ENCODE data around the gene TYRO3.

GRCh38 chr15:41562244-41562643 lies 3.2 kb downstream of the TYRO3 start:
- no peak for TF ChIP-seq EZH2 (IDR thresholded peaks at IDR 0.05; ENCODE audit: low read depth)
- TF ChIP-seq, protein P1, sequence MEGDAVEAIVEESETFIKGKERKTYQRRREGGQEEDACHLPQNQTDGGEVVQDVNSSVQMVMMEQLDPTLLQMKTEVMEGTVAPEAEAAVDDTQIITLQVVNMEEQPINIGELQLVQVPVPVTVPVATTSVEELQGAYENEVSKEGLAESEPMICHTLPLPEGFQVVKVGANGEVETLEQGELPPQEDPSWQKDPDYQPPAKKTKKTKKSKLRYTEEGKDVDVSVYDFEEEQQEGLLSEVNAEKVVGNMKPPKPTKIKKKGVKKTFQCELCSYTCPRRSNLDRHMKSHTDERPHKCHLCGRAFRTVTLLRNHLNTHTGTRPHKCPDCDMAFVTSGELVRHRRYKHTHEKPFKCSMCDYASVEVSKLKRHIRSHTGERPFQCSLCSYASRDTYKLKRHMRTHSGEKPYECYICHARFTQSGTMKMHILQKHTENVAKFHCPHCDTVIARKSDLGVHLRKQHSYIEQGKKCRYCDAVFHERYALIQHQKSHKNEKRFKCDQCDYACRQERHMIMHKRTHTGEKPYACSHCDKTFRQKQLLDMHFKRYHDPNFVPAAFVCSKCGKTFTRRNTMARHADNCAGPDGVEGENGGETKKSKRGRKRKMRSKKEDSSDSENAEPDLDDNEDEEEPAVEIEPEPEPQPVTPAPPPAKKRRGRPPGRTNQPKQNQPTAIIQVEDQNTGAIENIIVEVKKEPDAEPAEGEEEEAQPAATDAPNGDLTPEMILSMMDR (conservative IDR thresholded peaks at IDR 0.05) = no peak
